HCT116 (cell line): ENCODE data around the gene ZNF784. TPM values are rescaled to one million over a fixed set of nuclear protein-coding genes. Genes with fewer than 3 reads are reported as not detected.

Experiments used
- ATAC-seq: fragments of 200-7000 bp; cut with Tn5 transposase; 2 replicates; pipeline ENCODE4 v1.9.1; 2020; ENCODE audit warnings: mild to moderate bottlenecking, moderate library complexity
- BruUV-seq: library from RNA; stranded (reverse); fragments of 400-500 nt; replicated peaks from 2 replicates; lab custom pipeline; 2021; lab: Mats Ljungman, UMichigan
- CTCF ChIA-PET: fragments of 300-600 bp; sonication (Branson Sonifier 250); formaldehyde crosslinking; loops from one replicate; lab custom pipeline; 2021; ENCODE audit warnings: antibody characterized with exemption; lab: Charles Lee
- POLR2A ChIA-PET: fragments of 300-600, 350-600 bp; sonication (Branson Sonifier 250); formaldehyde crosslinking; loops from one replicate; lab custom pipeline; 2021; ENCODE audit warnings: antibody characterized with exemption; lab: Charles Lee
- RAD21 ChIA-PET, 2 experiments: fragments of 300-600 bp; sonication (Branson Sonifier 250); formaldehyde crosslinking; loops; one replicate each; lab custom pipeline; 2023; ENCODE audit warnings: low total read pairs in 2 of 2; ENCODE audit not compliant: uncharacterized antibody in 2 of 2, unreplicated experiment in 2 of 2, low non-redundant PET in 1 of 2; lab: Charles Lee
- DNase-seq: peaks from one replicate; pipeline ENCODE4 v3.0.0-alpha.2; 2010; ENCODE audit warnings: low read depth, low spot score
- H2AFZ ChIP-seq: fragments of 200-600 bp; shearing (Covaris generic), sonication (generic); 2 replicates; pipeline ENCODE4 v1.6.1; 2017; ENCODE audit warnings: low read depth, mixed run types, mixed read lengths, antibody characterized with exemption, low read length; ENCODE audit not compliant: poor library complexity, severe bottlenecking
- H3K27ac ChIP-seq: 2 replicates; pipeline ENCODE4 v1.5.1; 2012; ENCODE audit warnings: low read depth, low read length
- H3K27me3 ChIP-seq: fragments of 200-600 bp; sonication (generic); 2 replicates; pipeline ENCODE4 v1.6.1; 2016; ENCODE audit warnings: mixed run types, low read length, mixed read lengths; ENCODE audit not compliant: insufficient read depth
- H3K36me3 ChIP-seq, 2 experiments: fragments of 200-500 bp in 1 of 2; fragments of 200-600 bp in 1 of 2; sonication (Bioruptor generic) in 1 of 2; sonication (generic) in 1 of 2; 2 replicates each; pipeline versions ENCODE4 v1.5.1 to v1.6.1; 2014 to 2016; ENCODE audit warnings: low read length in 2 of 2, inconsistent platforms in 1 of 2, mixed read lengths in 1 of 2, mixed run types in 1 of 2; ENCODE audit not compliant: insufficient read depth in 2 of 2, control insufficient read depth in 1 of 2
- H3K4me1 ChIP-seq, 2 experiments: fragments of 200-600 bp in 1 of 2; sonication (generic) in 1 of 2; 2 replicates each; pipeline versions ENCODE4 v1.5.1 to v1.6.1; 2012 to 2017; ENCODE audit warnings: low read length in 2 of 2, inconsistent platforms in 1 of 2, mild to moderate bottlenecking in 1 of 2, mixed read lengths in 1 of 2, mixed run types in 1 of 2, moderate library complexity in 1 of 2; ENCODE audit not compliant: insufficient read depth in 2 of 2, control insufficient read depth in 1 of 2
- H3K4me2 ChIP-seq: fragments of 200-600 bp; sonication (generic); 2 replicates; pipeline ENCODE4 v1.6.1; 2017; ENCODE audit warnings: mixed run types, low read length, mixed read lengths
- H3K4me3 ChIP-seq, 2 experiments: fragments of 200-600 bp in 1 of 2; sonication (generic) in 1 of 2; replicated peaks in 1 of 2; 2 replicates each; pipeline ENCODE4 v1.5.1; 2011 to 2016; ENCODE audit warnings: low read length in 2 of 2, control low read depth in 1 of 2, low read depth in 1 of 2, mild to moderate bottlenecking in 1 of 2, mixed read lengths in 1 of 2, mixed run types in 1 of 2
- H3K79me2 ChIP-seq: fragments of 200-600 bp; sonication (generic); 2 replicates; pipeline ENCODE4 v1.6.1; 2017; ENCODE audit warnings: mild to moderate bottlenecking, mixed run types, low read length, moderate library complexity, mixed read lengths; ENCODE audit not compliant: insufficient read depth
- H3K9ac ChIP-seq: fragments of 200-600 bp; sonication (generic); 2 replicates; pipeline ENCODE4 v1.6.1; 2016; ENCODE audit warnings: low read length, mixed read lengths
- H3K9me2 ChIP-seq: fragments of 200-600 bp; sonication (generic), shearing (Covaris generic); 2 replicates; pipeline ENCODE4 v1.6.1; 2017; ENCODE audit warnings: mixed run types, mild to moderate bottlenecking, moderate library complexity; ENCODE audit not compliant: insufficient read depth
- H3K9me3 ChIP-seq, 2 experiments: fragments of 200-500 bp in 1 of 2; fragments of 200-600 bp in 1 of 2; sonication (Bioruptor generic) in 1 of 2; sonication (generic) in 1 of 2; 2 replicates each; pipeline ENCODE4 v1.6.1; 2014 to 2017; ENCODE audit warnings: low read length in 2 of 2, mixed read lengths in 2 of 2, inconsistent platforms in 1 of 2, low read depth in 1 of 2, mild to moderate bottlenecking in 1 of 2, mixed run types in 1 of 2, moderate library complexity in 1 of 2; ENCODE audit not compliant: control insufficient read depth in 1 of 2, insufficient read depth in 1 of 2
- H4K20me1 ChIP-seq: fragments of 200-600 bp; sonication (generic), shearing (Covaris generic); 2 replicates; pipeline ENCODE4 v1.6.1; 2017; ENCODE audit warnings: mixed run types, mild to moderate bottlenecking, moderate library complexity; ENCODE audit not compliant: insufficient read depth
- CBX3 ChIP-seq: IDR thresholded peaks from 2 replicates; pipeline ENCODE4 v1.6.1; 2012; ENCODE audit warnings: low read depth
- EGR1 ChIP-seq: IDR thresholded peaks from 2 replicates; pipeline ENCODE4 v1.6.1; 2012; ENCODE audit warnings: low read depth
- ELF1 ChIP-seq: IDR thresholded peaks from 2 replicates; pipeline ENCODE4 v1.6.1; 2012; ENCODE audit warnings: low read depth, borderline replicate concordance
- EZH2 ChIP-seq: fragments of 200-600 bp; sonication (generic); IDR thresholded peaks from 2 replicates; pipeline ENCODE4 v1.6.1; 2017; ENCODE audit warnings: antibody characterized with exemption, mixed run types
- EZH2phosphoT487 ChIP-seq: fragments of 200-600 bp; IDR thresholded peaks from 2 replicates; pipeline ENCODE4 v1.6.1; 2018; ENCODE audit warnings: antibody characterized with exemption, borderline replicate concordance
- FOSL1 ChIP-seq: IDR thresholded peaks from 2 replicates; pipeline ENCODE4 v1.6.1; 2012; ENCODE audit warnings: low read depth
- JUND ChIP-seq: IDR thresholded peaks from 2 replicates; pipeline ENCODE4 v1.6.1; 2012
- RAD21 ChIP-seq: IDR thresholded peaks from 2 replicates; pipeline ENCODE4 v1.6.1; 2012; ENCODE audit warnings: low read depth, mild to moderate bottlenecking
- SRF ChIP-seq: IDR thresholded peaks from 2 replicates; pipeline ENCODE4 v1.6.1; 2012; ENCODE audit warnings: low read depth
- YY1 ChIP-seq: IDR thresholded peaks from 2 replicates; pipeline ENCODE4 v1.6.1; 2011; ENCODE audit warnings: low read length, low read depth, moderate library complexity, mild to moderate bottlenecking; ENCODE audit not compliant: insufficient replicate concordance; ENCODE audit errors: extremely low read depth
- ZFX ChIP-seq: fragments of 450-650 bp; IDR thresholded peaks from 2 replicates; pipeline ENCODE4 v1.6.1; 2017
- ZNF274 ChIP-seq: fragments of 200-500 bp; sonication (Bioruptor generic); IDR thresholded peaks from 2 replicates; pipeline ENCODE4 v1.6.1; 2014; ENCODE audit warnings: mild to moderate bottlenecking, low read depth, low read length, inconsistent platforms
- intact Hi-C: fragments of 100-400 bp; cut with micrococcal nuclease; formaldehyde crosslinking; loops from 2 replicates; pipeline ENCODE4 v1.10.0; 2022
- total RNA-seq: library from RNA; stranded (reverse); gene quantifications from one replicate; pipeline ENCODE4 v1.2.1, GENCODE V29; 2021; ENCODE audit not compliant: unreplicated experiment
- TF ChIP-seq, protein P1 (sequence below): IDR thresholded peaks from 2 replicates; pipeline ENCODE4 v1.6.1; 2012
- TF ChIP-seq, protein P2 (sequence below): IDR thresholded peaks from 2 replicates; pipeline ENCODE4 v1.6.1; 2012; ENCODE audit warnings: low read depth
- TF ChIP-seq, protein P3 (sequence below), 3 experiments: fragments of 200-600 bp in 1 of 3; sonication (generic) in 1 of 3; IDR thresholded peaks in 2 of 3; conservative IDR thresholded peaks in 1 of 3; 2 replicates each; pipeline ENCODE4 v1.5.1; 2012 to 2017; ENCODE audit warnings: low read depth in 2 of 3, low read length in 2 of 3, antibody characterized with exemption in 1 of 3, borderline replicate concordance in 1 of 3, control low read depth in 1 of 3, mild to moderate bottlenecking in 1 of 3, mixed read lengths in 1 of 3, mixed run types in 1 of 3, moderate library complexity in 1 of 3; ENCODE audit not compliant: insufficient read depth in 1 of 3

ZNF784 gene
- total RNA-seq, 1 experiment from 2014 or later: 5.3 TPM

DNA sequence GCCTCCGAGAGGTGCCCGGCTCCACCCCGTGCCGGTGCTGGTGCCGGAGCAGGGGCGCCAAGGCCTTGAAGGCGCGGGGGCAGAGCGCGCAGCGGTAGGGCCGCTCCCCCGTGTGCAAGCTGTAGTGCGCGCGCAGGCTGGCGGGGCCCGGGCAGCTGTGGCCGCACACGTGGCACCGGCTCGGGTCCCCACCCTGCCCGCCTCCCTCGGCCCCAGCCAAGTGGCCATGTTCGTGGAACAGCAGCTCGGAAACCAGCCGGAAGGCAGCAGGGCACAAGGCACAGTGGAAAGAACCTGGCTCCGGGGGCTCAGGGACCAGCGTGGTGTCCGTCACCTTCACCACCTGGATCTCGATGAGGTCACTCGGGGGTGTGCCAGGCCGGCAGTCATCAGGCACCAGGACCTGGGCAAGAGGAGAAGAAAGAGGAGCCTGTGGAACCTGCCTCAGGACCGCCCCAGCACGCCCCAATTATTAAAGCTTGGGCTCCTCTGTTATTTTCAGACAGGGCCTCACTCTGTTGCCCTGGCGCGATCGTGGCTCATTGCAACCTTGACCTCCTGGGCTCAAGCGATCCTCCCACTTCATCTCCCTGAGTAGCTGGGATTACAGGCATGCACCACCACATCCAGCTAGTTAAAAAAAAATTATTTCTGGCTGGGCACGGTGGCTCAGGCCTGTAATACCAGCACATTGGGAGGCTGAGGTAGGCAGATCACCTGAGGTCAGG is 2.0 kb downstream of the ZNF784 start:
- no peak overlapping the region for H3K27ac ChIP-seq
- H3K4me3 ChIP-seq: no peak overlapping the region
- H4K20me1 ChIP-seq: no peaks in the 10 kb centered on the region
- no peaks in the 10 kb centered on the region for H3K79me2 ChIP-seq
- DNase-seq (no peak), ATAC-seq (no peak)
- intact Hi-C loops: no loop called here
- H3K36me3 ChIP-seq: 0 out of 4 replicates have a peak, but pooled peaks cover 0 to 3% of the 10 kb centered on the region in 2 experiments
- ChIA-PET CTCF (no interaction called here), RAD21 (no interaction called here), POLR2A (interaction anchor here (0.6 to 0.8 kb wide), 2 partner anchors 12 to 138 kb away, joined by 3 read pairs; partner anchors contain the start of gene NAT14)
- no peak overlapping the region for H2AFZ ChIP-seq
- no TSS peak for BruUV-seq
- H3K27me3 ChIP-seq: no peaks in the 10 kb centered on the region
- H3K9ac ChIP-seq: no peak overlapping the region
- H3K4me1 ChIP-seq: peaks cover 8 to 14% of the 10 kb centered on the region in 2 experiments; a peak in 3 of 4 replicates
- H3K4me2 ChIP-seq: no peak overlapping the region
- H3K9me2 ChIP-seq: no peaks in the 10 kb centered on the region
- H3K9me3 ChIP-seq: no peaks in the 10 kb centered on the region
- TF ChIP-seq JUND: no peak
- TF ChIP-seq, protein P1, sequence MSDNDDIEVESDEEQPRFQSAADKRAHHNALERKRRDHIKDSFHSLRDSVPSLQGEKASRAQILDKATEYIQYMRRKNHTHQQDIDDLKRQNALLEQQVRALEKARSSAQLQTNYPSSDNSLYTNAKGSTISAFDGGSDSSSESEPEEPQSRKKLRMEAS: no peak
- TF ChIP-seq FOSL1: no peak
- no peak for TF ChIP-seq SRF
- TF ChIP-seq ZNF274: no peak
- TF ChIP-seq ZFX: no peak
- no peak for TF ChIP-seq CBX3
- TF ChIP-seq EZH2: no peak
- TF ChIP-seq, all 23 proteins: peak for 0

DNA sequence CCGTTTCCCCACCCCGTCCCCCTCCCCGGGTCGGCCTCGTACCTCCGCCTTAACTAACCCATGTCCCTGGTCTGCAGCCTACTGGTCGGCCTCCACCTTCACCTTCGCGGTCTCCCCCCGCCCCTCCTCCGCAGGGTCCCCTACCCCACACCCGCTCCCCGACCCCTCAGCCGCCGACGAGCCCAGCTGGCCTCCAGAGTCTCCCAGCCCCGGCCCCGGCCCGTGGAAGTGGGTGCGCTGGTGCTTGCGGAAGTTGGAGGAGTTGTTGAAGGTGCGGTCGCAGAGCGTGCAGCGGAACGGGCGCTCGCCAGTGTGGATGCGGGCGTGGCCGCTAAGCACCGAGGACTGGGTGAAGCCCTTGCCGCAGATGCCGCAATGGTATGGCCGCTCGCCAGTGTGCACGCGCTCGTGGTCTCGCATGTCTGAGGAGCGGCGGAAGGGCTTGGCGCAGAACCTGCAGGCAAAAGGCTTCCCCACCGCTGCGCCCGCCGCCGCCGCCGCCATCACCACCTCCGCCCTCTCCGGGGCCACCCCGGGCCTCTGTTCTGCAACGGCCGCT is 2.6 kb downstream of the ZNF784 start:
- RAD21 ChIA-PET: no interaction called here
- Histone ChIP-seq H3K4me1 (peaks cover 8 to 14% of the 10 kb centered on the region in 2 experiments; a peak in 3 of 4 replicates), H3K36me3 (peaks cover 0 to 6% of the 10 kb centered on the region in 2 experiments; a peak in 1 of 4 replicates), H3K27ac (no peak overlapping the region), H3K9ac (no peak overlapping the region), H3K79me2 (no peaks in the 10 kb centered on the region), H3K4me2 (no peak overlapping the region), H3K9me2 (no peaks in the 10 kb centered on the region), H4K20me1 (no peaks in the 10 kb centered on the region), H3K27me3 (no peaks in the 10 kb centered on the region), H3K4me3 (no peak overlapping the region), H2AFZ (no peak overlapping the region), H3K9me3 (no peaks in the 10 kb centered on the region)
- intact Hi-C loops: no loop called here
- no TSS peak for BruUV-seq
- POLR2A ChIA-PET: no interaction called here
- CTCF ChIA-PET: no interaction called here
- DNase-seq (no peak), ATAC-seq (no peak)
- TF ChIP-seq RAD21 (no peak), JUND (no peak), EGR1 (no peak), YY1 (no peak), ELF1 (no peak), EZH2phosphoT487 (no peak)
- TF ChIP-seq, protein P2, sequence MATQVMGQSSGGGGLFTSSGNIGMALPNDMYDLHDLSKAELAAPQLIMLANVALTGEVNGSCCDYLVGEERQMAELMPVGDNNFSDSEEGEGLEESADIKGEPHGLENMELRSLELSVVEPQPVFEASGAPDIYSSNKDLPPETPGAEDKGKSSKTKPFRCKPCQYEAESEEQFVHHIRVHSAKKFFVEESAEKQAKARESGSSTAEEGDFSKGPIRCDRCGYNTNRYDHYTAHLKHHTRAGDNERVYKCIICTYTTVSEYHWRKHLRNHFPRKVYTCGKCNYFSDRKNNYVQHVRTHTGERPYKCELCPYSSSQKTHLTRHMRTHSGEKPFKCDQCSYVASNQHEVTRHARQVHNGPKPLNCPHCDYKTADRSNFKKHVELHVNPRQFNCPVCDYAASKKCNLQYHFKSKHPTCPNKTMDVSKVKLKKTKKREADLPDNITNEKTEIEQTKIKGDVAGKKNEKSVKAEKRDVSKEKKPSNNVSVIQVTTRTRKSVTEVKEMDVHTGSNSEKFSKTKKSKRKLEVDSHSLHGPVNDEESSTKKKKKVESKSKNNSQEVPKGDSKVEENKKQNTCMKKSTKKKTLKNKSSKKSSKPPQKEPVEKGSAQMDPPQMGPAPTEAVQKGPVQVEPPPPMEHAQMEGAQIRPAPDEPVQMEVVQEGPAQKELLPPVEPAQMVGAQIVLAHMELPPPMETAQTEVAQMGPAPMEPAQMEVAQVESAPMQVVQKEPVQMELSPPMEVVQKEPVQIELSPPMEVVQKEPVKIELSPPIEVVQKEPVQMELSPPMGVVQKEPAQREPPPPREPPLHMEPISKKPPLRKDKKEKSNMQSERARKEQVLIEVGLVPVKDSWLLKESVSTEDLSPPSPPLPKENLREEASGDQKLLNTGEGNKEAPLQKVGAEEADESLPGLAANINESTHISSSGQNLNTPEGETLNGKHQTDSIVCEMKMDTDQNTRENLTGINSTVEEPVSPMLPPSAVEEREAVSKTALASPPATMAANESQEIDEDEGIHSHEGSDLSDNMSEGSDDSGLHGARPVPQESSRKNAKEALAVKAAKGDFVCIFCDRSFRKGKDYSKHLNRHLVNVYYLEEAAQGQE: no peak
- TF ChIP-seq, protein P3, sequence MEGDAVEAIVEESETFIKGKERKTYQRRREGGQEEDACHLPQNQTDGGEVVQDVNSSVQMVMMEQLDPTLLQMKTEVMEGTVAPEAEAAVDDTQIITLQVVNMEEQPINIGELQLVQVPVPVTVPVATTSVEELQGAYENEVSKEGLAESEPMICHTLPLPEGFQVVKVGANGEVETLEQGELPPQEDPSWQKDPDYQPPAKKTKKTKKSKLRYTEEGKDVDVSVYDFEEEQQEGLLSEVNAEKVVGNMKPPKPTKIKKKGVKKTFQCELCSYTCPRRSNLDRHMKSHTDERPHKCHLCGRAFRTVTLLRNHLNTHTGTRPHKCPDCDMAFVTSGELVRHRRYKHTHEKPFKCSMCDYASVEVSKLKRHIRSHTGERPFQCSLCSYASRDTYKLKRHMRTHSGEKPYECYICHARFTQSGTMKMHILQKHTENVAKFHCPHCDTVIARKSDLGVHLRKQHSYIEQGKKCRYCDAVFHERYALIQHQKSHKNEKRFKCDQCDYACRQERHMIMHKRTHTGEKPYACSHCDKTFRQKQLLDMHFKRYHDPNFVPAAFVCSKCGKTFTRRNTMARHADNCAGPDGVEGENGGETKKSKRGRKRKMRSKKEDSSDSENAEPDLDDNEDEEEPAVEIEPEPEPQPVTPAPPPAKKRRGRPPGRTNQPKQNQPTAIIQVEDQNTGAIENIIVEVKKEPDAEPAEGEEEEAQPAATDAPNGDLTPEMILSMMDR (IDR thresholded peaks at IDR 0.05 in 2 of 3, conservative IDR thresholded peaks at IDR 0.05 in 1 of 3; ENCODE audit: borderline replicate concordance in 1 of 3, insufficient read depth in 1 of 3, low read depth in 2 of 3, low read length in 2 of 3): no peak
